ENCODE measurements around the gene ITIH6.

Gene ITIH6

DNA sequence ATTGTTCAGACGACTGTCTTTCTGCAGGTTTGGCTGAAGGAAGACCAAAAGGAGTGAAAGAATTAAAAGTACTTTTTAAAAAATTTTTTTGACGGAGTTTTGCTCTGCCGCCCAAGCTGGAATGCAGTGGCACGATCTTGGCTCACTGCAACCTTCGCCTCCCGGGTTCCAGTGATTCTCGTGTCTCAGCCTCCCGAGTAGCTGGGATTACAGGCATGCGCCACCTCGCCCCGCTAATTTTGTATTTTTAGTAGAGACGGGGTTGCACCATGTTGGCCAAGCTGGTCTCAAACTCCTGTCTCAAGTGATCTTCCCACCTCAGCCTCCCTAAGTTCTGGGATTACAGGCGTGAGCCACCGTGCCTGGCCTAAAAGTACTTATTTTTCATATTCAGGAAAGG, 86.3 kb downstream of the ITIH6 start:
- DNase-seq: no peak

DNA sequence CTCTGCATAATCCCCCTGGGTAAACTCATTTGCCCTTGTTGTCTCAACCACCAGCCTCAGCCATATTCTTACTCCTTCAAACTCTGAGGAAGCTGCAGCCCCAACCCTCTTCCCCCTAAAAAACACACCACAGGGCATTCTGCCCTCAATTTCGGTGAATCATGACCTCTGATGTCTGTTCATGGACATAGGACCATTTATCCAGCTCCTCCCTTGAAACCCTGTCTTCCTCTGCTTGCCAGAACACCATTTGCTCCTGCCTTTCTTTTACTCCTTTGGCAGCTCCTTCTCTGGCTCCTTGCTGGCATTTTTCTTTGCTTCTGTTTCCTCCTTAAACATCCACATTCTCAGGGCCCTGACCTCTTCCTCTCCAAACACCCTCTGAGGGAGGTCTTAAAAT, 87.1 kb downstream of the ITIH6 start:
- DNase-seq: no peak

DNA sequence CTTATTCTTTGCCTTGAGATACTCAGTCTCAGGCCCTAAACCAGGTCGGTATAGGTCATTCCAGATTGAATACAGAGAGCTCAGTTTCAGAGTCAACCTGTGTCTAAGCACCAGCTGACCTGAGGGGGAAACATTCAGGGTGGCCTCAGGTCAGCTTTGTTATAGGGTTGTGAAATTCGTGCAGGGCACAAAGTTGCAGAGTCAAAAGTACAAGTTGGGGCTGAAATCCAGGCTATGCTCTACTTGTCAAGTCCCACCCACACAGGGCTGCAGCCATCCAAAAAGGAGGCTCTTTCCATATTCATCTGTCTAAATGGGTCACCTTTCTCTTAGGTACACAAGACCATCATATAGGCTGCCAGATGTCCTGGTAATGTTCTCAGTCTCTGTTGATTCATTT, 89.7 kb downstream of the ITIH6 start:
- no peak for DNase-seq
